Body of pancreas (tissue), 4 donors: Measurements from ENCODE around the gene PRRG4.

Experiments
- CTCF ChIP-seq, 7 experiments: fragments of 450-650 bp in 4 of 7; fragments of 200-600 bp in 3 of 7; sonication (generic) in 3 of 7; IDR thresholded peaks; one replicate each; pipeline ENCODE4 v1.5.1; 2016 to 2019; ENCODE audit warnings: antibody characterized with exemption in 7 of 7
- POLR2A ChIP-seq, 3 donors: fragments of 450-650 bp; IDR thresholded peaks; one replicate each; pipeline ENCODE4 v1.6.1; 2016; ENCODE audit warnings: antibody characterized with exemption in 3 of 3, mild to moderate bottlenecking in 2 of 3

- TF ChIP-seq CTCF (IDR thresholded peaks at IDR 0.05): peak in 1 of 7 experiments; percentile 10
- peak; percentile 62 to 75 (median 74) for TF ChIP-seq POLR2A (IDR thresholded peaks at IDR 0.05)
Observed at GRCh38 chr11:32829680-32830412, at the start of gene PRRG4.
